Right lobe of liver (tissue), 6 donors: Measurements from ENCODE around the gene SEMA6B. TPM values are rescaled to one million over a fixed set of nuclear protein-coding genes. Genes with fewer than 3 reads are reported as not detected.

ENCODE experiments used
- ATAC-seq, 4 donors: fragments of 200-7000 bp; cut with Tn5 transposase; one replicate each; pipeline ENCODE4 v1.9.1; 2020; ENCODE audit warnings: mild to moderate bottlenecking in 4 of 4, moderate library complexity in 4 of 4
- DNase-seq, 3 donors: peaks; one replicate each; pipeline ENCODE4 v3.0.0-alpha.2; 2020
- H3K27ac ChIP-seq, 3 donors: fragments of 200-600 bp; one replicate each; pipeline ENCODE4 v1.8.0; 2022
- H3K27me3 ChIP-seq, 2 donors: fragments of 200-600 bp; one replicate each; pipeline ENCODE4 v1.8.0; 2022
- H3K36me3 ChIP-seq, 4 donors: fragments of 200-600 bp; sonication (generic) in 1 of 4; one replicate each; pipeline versions ENCODE4 v1.5.1 to v1.8.0; 2017 to 2022; ENCODE audit warnings: control low read depth in 1 of 4
- H3K4me1 ChIP-seq, 4 donors: fragments of 200-600 bp; sonication (generic) in 1 of 4; one replicate each; pipeline versions ENCODE4 v1.5.1 to v1.8.0; 2017 to 2022; ENCODE audit warnings: control low read depth in 1 of 4
- H3K4me3 ChIP-seq, 3 donors: fragments of 200-600 bp; one replicate each; pipeline ENCODE4 v1.8.0; 2022
- H3K9me3 ChIP-seq, 4 donors: fragments of 200-600 bp; sonication (generic) in 1 of 4; one replicate each; pipeline versions ENCODE4 v1.5.1 to v1.8.0; 2017 to 2022; ENCODE audit warnings: control low read depth in 1 of 4
- POLR2A ChIP-seq: fragments of 450-650 bp; IDR thresholded peaks from one replicate; pipeline ENCODE4 v1.6.1; 2017; ENCODE audit warnings: antibody characterized with exemption, mild to moderate bottlenecking
- WGBS: methylation state at CpG from one replicate; pipeline ENCODE4 v1.1.6; 2018; ENCODE audit warnings: low coverage, low lambda C conversion rate; ENCODE audit not compliant: insufficient coverage; ENCODE audit errors: missing lambda C conversion rate; 5-methylcytosine and 5-hydroxymethylcytosine counted together
- intact Hi-C, 2 donors: fragments of 100-400 bp; cut with DNase I; formaldehyde crosslinking; loops; one replicate each; pipeline versions ENCODE4 v1.11.2 to v1.14.1; 2022
- total RNA-seq, 6 experiments: library from RNA; depleted of rRNA in 2 of 6; stranded (reverse); fragments of >200 nt in 2 of 6; fragmentation: NEBNext Ultra II Directional in 3 of 6; extraction: Animal tissue kit (Norgen Biotek cat#: 25700) in 3 of 6; gene quantifications; one replicate each; pipeline versions ENCODE4 v1.1.0 to v1.2.4, GENCODE V29; 2016 to 2023
- TF ChIP-seq, protein P1 (sequence below), 4 donors: fragments of 200-600 bp in 3 of 4; fragments of 450-650 bp in 1 of 4; IDR thresholded peaks; one replicate each; pipeline versions ENCODE4 v1.5.1 to v1.8.0; 2016 to 2022; ENCODE audit warnings: antibody characterized with exemption in 4 of 4, mild to moderate bottlenecking in 2 of 4
- donor health status: DM: no; HTN: yes; CAD: no.
- donor health status: DM: no; HTN: no; CAD: no.
- donor health status: DM: no; HTN: no; CAD: no.
- donor health status: DM: no; HTN: yes; CAD: no.
- donor health status: DM: no; HTN: yes; CAD: no.

SEMA6B gene
- total RNA-seq, 6 experiments from 2014 or later: 1.0 to 6.5 (median 2.3) TPM

DNA sequence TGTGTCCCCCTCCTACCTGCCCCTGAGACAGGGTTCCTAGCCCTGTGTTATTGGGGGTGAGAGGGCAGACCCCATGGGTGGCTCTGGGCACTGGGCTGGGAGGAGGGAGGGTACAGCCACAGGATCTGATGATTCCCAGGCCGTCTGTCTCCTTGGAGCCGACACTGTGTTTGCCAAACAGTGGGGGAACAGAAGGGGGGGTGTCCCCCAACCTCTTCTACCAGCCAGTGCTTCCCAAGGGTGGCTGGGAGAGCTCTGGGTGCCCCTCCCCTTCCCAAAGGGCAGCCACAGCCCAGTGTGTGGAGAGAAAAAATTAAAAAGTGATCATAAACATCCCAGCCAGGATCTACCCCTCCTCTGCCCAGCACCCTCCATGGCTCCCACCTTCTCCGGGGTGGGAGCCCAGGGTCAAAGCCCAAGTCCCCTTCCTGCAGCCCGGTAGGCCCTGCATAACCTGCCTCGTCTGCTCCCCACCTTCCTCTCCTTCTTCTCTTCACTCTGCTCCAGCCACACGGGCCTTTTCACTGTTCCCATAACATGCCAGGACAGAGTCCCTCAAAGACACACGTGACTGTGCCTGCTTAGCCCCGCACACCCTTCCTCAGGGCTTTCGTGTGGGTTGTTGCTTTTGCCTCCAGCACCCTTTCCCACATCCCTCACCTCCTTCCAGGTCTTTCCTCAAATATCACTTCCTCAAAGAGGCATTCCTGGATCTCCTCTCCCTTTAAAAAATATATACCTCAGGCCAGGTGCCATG, 39.8 kb downstream of the SEMA6B start:
- peaks cover 0 to 15% (median 4%) of the 10 kb centered on the region in 4 donors for H3K36me3 ChIP-seq
- DNase-seq (no peak), ATAC-seq (no peak)
- intact Hi-C loops: no loop called here
- peak overlapping the region in 2 of 3 donors; percentile 28 to 47 for H3K27ac ChIP-seq
- H3K27me3 ChIP-seq: no peaks in the 10 kb centered on the region
- no peaks in the 10 kb centered on the region for H3K9me3 ChIP-seq
- no peak overlapping the region for H3K4me3 ChIP-seq
- 51% methylated on average over 7 of the region's 9 CpGs for WGBS
- peaks cover 0 to 73% (median 34%) of the 10 kb centered on the region in 4 donors for H3K4me1 ChIP-seq
- no peak for TF ChIP-seq POLR2A
- TF ChIP-seq, protein P1, sequence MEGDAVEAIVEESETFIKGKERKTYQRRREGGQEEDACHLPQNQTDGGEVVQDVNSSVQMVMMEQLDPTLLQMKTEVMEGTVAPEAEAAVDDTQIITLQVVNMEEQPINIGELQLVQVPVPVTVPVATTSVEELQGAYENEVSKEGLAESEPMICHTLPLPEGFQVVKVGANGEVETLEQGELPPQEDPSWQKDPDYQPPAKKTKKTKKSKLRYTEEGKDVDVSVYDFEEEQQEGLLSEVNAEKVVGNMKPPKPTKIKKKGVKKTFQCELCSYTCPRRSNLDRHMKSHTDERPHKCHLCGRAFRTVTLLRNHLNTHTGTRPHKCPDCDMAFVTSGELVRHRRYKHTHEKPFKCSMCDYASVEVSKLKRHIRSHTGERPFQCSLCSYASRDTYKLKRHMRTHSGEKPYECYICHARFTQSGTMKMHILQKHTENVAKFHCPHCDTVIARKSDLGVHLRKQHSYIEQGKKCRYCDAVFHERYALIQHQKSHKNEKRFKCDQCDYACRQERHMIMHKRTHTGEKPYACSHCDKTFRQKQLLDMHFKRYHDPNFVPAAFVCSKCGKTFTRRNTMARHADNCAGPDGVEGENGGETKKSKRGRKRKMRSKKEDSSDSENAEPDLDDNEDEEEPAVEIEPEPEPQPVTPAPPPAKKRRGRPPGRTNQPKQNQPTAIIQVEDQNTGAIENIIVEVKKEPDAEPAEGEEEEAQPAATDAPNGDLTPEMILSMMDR (IDR thresholded peaks at IDR 0.05): no peak

GRCh38 chr19:4519172-4519496, 40.4 kb downstream of the SEMA6B start:
- no peak for ATAC-seq
- WGBS: 86% methylated on average over 1 of the region's 6 CpGs
- peaks cover 0 to 73% (median 34%) of the 10 kb centered on the region in 4 donors for H3K4me1 ChIP-seq
- H3K27me3 ChIP-seq: no peaks in the 10 kb centered on the region
- TF ChIP-seq, protein P1 (IDR thresholded peaks at IDR 0.05): no peak
- no peak for TF ChIP-seq POLR2A
- no peaks in the 10 kb centered on the region for H3K9me3 ChIP-seq
- intact Hi-C loops: no loop called here
- H3K4me3 ChIP-seq: no peak overlapping the region
- DNase-seq: no peak
- peaks cover 0 to 17% (median 5%) of the 10 kb centered on the region in 4 donors for H3K36me3 ChIP-seq
- H3K27ac ChIP-seq: peak overlapping the region in 2 of 3 donors; percentile 28 to 47

GRCh38 chr19:4518345-4519171, 40.9 kb downstream of the SEMA6B start, which contains the start of gene PLIN4:
Gene PLIN4, minus strand, starts transcription at chr19:4518486. Its CDS starts 214 bp downstream, at chr19:4518272.
- peak; percentile 97 for TF ChIP-seq POLR2A
- TF ChIP-seq, protein P1 (IDR thresholded peaks at IDR 0.05): peak in 1 of 4 donors; percentile 1
- Histone ChIP-seq H3K27me3 (no peaks in the 10 kb centered on the region), H3K9me3 (no peaks in the 10 kb centered on the region), H3K4me1 (peaks cover 0 to 68% (median 31%) of the 10 kb centered on the region in 4 donors), H3K36me3 (peaks cover 0 to 23% (median 8%) of the 10 kb centered on the region in 4 donors), H3K27ac (peak within 1 kb of the TSS in 2 of 3 donors; percentile 28 to 47), H3K4me3 (peak within 1 kb of the TSS in 2 of 3 donors; percentile 26 to 37)
- DNase-seq (peak; percentile 89 to 95 (median 95)), ATAC-seq (peak; percentile 72 to 89 (median 83))
- WGBS: 44% methylated on average over 16 of the region's 34 CpGs
- intact Hi-C loops: no loop called here

GRCh38 chr19:4517451-4518057, 41.9 kb downstream of the SEMA6B start:
- peak in 2 of 4 donors; percentile 1 to 11 for ATAC-seq
- H3K27me3 ChIP-seq: no peaks in the 10 kb centered on the region
- H3K4me3 ChIP-seq: peak overlapping the region in 2 of 3 donors; percentile 26 to 37
- H3K36me3 ChIP-seq: peaks cover 0 to 27% (median 12%) of the 10 kb centered on the region in 4 donors
- TF ChIP-seq, protein P1 (IDR thresholded peaks at IDR 0.05): no peak
- TF ChIP-seq POLR2A: no peak
- peaks cover 0 to 58% (median 26%) of the 10 kb centered on the region in 4 donors for H3K4me1 ChIP-seq
- intact Hi-C loops: no loop called here
- WGBS: no CpG with 5 or more reads among the region's 24 CpGs
- peak overlapping the region in 1 of 3 donors; percentile 47 for H3K27ac ChIP-seq
- H3K9me3 ChIP-seq: no peaks in the 10 kb centered on the region
- DNase-seq: peak in 1 of 3 donors; percentile 39
